SK-N-SH treated with all-trans-retinoic acid at 6 μM for 48 hours (cell line): Measurements from ENCODE around the gene RAMP3.

ENCODE experiments used
- BACH2 ChIP-seq: fragments of 250-450 bp; sonication (Bioruptor Pico); IDR thresholded peaks from 2 replicates; pipeline ENCODE4 v1.9.0; 2021; ENCODE audit warnings: mild to moderate bottlenecking, borderline replicate concordance
- CSDC2 ChIP-seq: fragments of 250-450 bp; sonication (Bioruptor Pico); IDR thresholded peaks from 2 replicates; pipeline ENCODE4 v1.5.0; 2020; ENCODE audit warnings: mild to moderate bottlenecking, moderate library complexity
- ESRRG ChIP-seq: fragments of 250-450 bp; sonication (Bioruptor Pico); IDR thresholded peaks from 2 replicates; pipeline ENCODE4 v1.6.1; 2021; ENCODE audit warnings: mild to moderate bottlenecking
- ISL1 ChIP-seq: fragments of 250-450 bp; sonication (Bioruptor Pico); IDR thresholded peaks from 2 replicates; pipeline ENCODE4 v2.1.2; 2022; ENCODE audit warnings: mild to moderate bottlenecking, moderate library complexity
- OSR1 ChIP-seq: fragments of 250-450 bp; sonication (Bioruptor Pico); IDR thresholded peaks from 2 replicates; pipeline ENCODE4 v1.8.0; 2022; ENCODE audit warnings: moderate library complexity, mild to moderate bottlenecking, inconsistent platforms
- PPARA ChIP-seq: fragments of 250-450 bp; sonication (Bioruptor Pico); IDR thresholded peaks from 2 replicates; pipeline ENCODE4 v1.5.0; 2020; ENCODE audit warnings: mild to moderate bottlenecking, borderline replicate concordance
- RARB ChIP-seq: fragments of 250-450 bp; sonication (Bioruptor Pico); IDR thresholded peaks from 2 replicates; pipeline ENCODE4 v1.8.0; 2021; ENCODE audit warnings: mild to moderate bottlenecking, moderate library complexity
- TCF4 ChIP-seq: fragments of 250-450 bp; sonication (Bioruptor Pico); IDR thresholded peaks from 2 replicates; pipeline ENCODE4 v1.8.0; 2021; ENCODE audit warnings: mild to moderate bottlenecking, moderate library complexity, borderline replicate concordance
- ZC3H10 ChIP-seq: fragments of 250-450 bp; sonication (Bioruptor Pico); IDR thresholded peaks from 2 replicates; pipeline ENCODE4 v1.5.1; 2021; ENCODE audit warnings: mild to moderate bottlenecking, moderate library complexity
- ZNF70 ChIP-seq: fragments of 450-650 bp; formaldehyde crosslinking; IDR thresholded peaks from 2 replicates; pipeline ENCODE4 v1.5.0; 2020; ENCODE audit warnings: mild to moderate bottlenecking, moderate library complexity
- TF ChIP-seq, protein P1 (sequence below): fragments of 250-450 bp; sonication (Bioruptor Pico); IDR thresholded peaks from 2 replicates; pipeline ENCODE4 v1.8.0; 2021; ENCODE audit warnings: low read depth, mild to moderate bottlenecking, moderate library complexity, borderline replicate concordance
- TF ChIP-seq, protein P2 (sequence below): fragments of 250-450 bp; sonication (Bioruptor Pico); IDR thresholded peaks from 2 replicates; pipeline ENCODE4 v1.8.0; 2020; ENCODE audit warnings: mild to moderate bottlenecking, moderate library complexity, borderline replicate concordance

DNA sequence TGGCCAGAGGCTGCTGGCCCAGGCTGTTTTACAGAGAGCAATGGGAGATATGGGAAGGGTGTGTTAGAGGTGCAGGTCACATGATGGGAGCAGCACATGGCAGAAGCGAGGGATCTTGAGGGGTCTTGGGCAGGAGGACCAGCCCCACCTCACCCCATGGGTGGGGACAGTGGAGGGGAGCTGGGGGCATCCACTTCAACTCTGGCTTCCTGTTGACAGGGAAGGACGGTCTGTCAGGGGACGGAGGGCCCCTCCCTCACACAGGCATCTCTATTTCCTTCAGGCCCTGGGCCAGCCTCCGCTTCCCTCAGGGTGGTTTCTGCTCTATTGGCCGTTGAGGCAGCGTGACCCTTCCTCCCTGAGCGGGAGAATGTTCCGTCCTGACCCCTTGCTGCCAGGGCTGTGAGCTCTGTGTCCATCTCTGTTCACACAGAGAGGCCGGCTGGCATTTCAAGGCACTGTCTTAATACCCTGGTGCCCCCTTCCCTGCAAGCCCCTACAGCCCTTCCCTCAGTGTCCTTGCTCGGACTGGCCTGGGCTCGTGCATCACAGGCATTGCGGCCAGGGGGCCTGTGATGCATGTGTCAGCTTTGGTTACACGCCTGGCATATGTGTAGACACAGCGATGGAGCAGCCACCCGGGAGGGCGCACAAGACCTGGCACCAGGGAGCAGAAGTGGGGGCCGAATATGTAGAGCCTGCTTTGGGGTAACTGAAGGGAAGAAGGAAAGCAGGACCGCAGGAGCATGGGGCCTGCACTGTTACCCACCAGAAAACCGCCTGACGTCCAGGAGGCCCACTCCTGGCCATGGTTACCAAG lies 31.8 kb downstream of the RAMP3 start:
- TF ChIP-seq RARB (CRISPR knock-in tag) (no peak), ISL1 (no peak), BACH2 (CRISPR knock-in tag) (no peak), ZC3H10 (CRISPR knock-in tag) (no peak), PPARA (CRISPR knock-in tag) (no peak), ESRRG (CRISPR knock-in tag) (no peak), TCF4 (CRISPR knock-in tag) (no peak), ZNF70 (CRISPR knock-in tag) (no peak), CSDC2 (no peak), OSR1 (CRISPR knock-in tag) (no peak)
- TF ChIP-seq, protein P1, sequence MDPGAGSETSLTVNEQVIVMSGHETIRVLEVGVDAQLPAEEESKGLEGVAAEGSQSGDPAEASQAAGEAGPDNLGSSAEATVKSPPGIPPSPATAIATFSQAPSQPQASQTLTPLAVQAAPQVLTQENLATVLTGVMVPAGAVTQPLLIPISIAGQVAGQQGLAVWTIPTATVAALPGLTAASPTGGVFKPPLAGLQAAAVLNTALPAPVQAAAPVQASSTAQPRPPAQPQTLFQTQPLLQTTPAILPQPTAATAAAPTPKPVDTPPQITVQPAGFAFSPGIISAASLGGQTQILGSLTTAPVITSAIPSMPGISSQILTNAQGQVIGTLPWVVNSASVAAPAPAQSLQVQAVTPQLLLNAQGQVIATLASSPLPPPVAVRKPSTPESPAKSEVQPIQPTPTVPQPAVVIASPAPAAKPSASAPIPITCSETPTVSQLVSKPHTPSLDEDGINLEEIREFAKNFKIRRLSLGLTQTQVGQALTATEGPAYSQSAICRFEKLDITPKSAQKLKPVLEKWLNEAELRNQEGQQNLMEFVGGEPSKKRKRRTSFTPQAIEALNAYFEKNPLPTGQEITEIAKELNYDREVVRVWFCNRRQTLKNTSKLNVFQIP (CRISPR knock-in tag): no peak
- TF ChIP-seq, protein P2, sequence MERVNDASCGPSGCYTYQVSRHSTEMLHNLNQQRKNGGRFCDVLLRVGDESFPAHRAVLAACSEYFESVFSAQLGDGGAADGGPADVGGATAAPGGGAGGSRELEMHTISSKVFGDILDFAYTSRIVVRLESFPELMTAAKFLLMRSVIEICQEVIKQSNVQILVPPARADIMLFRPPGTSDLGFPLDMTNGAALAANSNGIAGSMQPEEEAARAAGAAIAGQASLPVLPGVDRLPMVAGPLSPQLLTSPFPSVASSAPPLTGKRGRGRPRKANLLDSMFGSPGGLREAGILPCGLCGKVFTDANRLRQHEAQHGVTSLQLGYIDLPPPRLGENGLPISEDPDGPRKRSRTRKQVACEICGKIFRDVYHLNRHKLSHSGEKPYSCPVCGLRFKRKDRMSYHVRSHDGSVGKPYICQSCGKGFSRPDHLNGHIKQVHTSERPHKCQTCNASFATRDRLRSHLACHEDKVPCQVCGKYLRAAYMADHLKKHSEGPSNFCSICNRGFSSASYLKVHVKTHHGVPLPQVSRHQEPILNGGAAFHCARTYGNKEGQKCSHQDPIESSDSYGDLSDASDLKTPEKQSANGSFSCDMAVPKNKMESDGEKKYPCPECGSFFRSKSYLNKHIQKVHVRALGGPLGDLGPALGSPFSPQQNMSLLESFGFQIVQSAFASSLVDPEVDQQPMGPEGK (CRISPR knock-in tag): no peak
